BE2C (cell line): ENCODE results near the gene TMEM179.

Experiments
- DNase-seq: peaks from one replicate; pipeline ENCODE4 v3.0.0-alpha.2; 2020
- H3K27me3 ChIP-seq: fragments of 250-450 bp; sonication (Bioruptor Pico); 2 replicates; pipeline ENCODE4 v1.5.1; 2020; ENCODE audit warnings: mild to moderate bottlenecking
- H3K36me3 ChIP-seq: fragments of 250-450 bp; sonication (Bioruptor Pico); 2 replicates; pipeline ENCODE4 v1.5.1; 2020; ENCODE audit warnings: mild to moderate bottlenecking
- H3K4me1 ChIP-seq: fragments of 250-450 bp; sonication (Bioruptor Pico); 2 replicates; pipeline ENCODE4 v1.5.1; 2020
- H3K4me3 ChIP-seq: 2 replicates; pipeline ENCODE4 v1.5.1; 2011; ENCODE audit warnings: low read depth, low read length
- H3K9me3 ChIP-seq: fragments of 250-450 bp; sonication (Bioruptor Pico); 2 replicates; pipeline ENCODE4 v1.5.1; 2020
- CTCF ChIP-seq: IDR thresholded peaks from 2 replicates; pipeline ENCODE4 v1.5.1; 2012; ENCODE audit warnings: mild to moderate bottlenecking, low read depth, low read length

The TMEM179 gene

GRCh38 chr14:104634138-104634760 lies 29.7 kb upstream of the TMEM179 start:
- no peaks in the 10 kb centered on the region for H3K36me3 ChIP-seq
- no peaks in the 10 kb centered on the region for H3K27me3 ChIP-seq
- H3K9me3 ChIP-seq = no peaks in the 10 kb centered on the region
- H3K4me1 ChIP-seq = peaks cover 12% of the 10 kb centered on the region
- DNase-seq = no peak
- TF ChIP-seq CTCF = no peak
- no peak overlapping the region for H3K4me3 ChIP-seq

GRCh38 chr14:104633276-104634137 lies 28.9 kb upstream of the TMEM179 start:
- H3K36me3 ChIP-seq = no peaks in the 10 kb centered on the region
- no peak for TF ChIP-seq CTCF
- H3K4me3 ChIP-seq = no peak overlapping the region
- no peak for DNase-seq
- H3K9me3 ChIP-seq = no peaks in the 10 kb centered on the region
- H3K27me3 ChIP-seq = no peaks in the 10 kb centered on the region
- peaks cover 12% of the 10 kb centered on the region for H3K4me1 ChIP-seq

- no peaks in the 10 kb centered on the region for H3K27me3 ChIP-seq
- no peak for TF ChIP-seq CTCF
- peaks cover 5% of the 10 kb centered on the region; the same call in 1 of the 2 replicates for H3K4me1 ChIP-seq
- no peaks in the 10 kb centered on the region for H3K36me3 ChIP-seq
- H3K9me3 ChIP-seq = no peaks in the 10 kb centered on the region
- no peak overlapping the region for H3K4me3 ChIP-seq
- no peak for DNase-seq
Observed at GRCh38 chr14:104632781-104633180, 28.2 kb upstream of the TMEM179 start.

- H3K4me1 ChIP-seq = no peaks in the 10 kb centered on the region
- no peaks in the 10 kb centered on the region for H3K36me3 ChIP-seq
- no peaks in the 10 kb centered on the region for H3K27me3 ChIP-seq
- no peaks in the 10 kb centered on the region for H3K9me3 ChIP-seq
- TF ChIP-seq CTCF = no peak
- H3K4me3 ChIP-seq = no peak overlapping the region
- no peak for DNase-seq
Observed at GRCh38 chr14:104624939-104625338, 20.4 kb upstream of the TMEM179 start.

GRCh38 chr14:104614126-104614812 lies 9.7 kb upstream of the TMEM179 start:
- Histone ChIP-seq H3K27me3 (no peaks in the 10 kb centered on the region), H3K4me3 (no peak overlapping the region), H3K4me1 (no peaks in the 10 kb centered on the region), H3K9me3 (no peaks in the 10 kb centered on the region), H3K36me3 (no peaks in the 10 kb centered on the region)
- no peak for TF ChIP-seq CTCF
- DNase-seq = no peak
